Gastrocnemius medialis (tissue), 4 donors: Measurements from ENCODE around the gene KDM2B. TPM values are rescaled to one million over a fixed set of nuclear protein-coding genes. Genes with fewer than 3 reads are reported as not detected.

Experiments
- ATAC-seq, 2 donors: fragments of 150-250 bp; one replicate each; pipeline ENCODE4 v1.9.1; 2016
- DNase-seq, 2 donors: peaks; one replicate each; pipeline ENCODE4 v3.0.0-alpha.2; 2019
- H3K27ac ChIP-seq, 4 donors: fragments of 200-600 bp; sonication (generic); 1 replicate in 1 of 4; 2 replicates in 3 of 4; pipeline ENCODE4 v1.5.1; 2016 to 2018; ENCODE audit warnings: mild to moderate bottlenecking in 2 of 4, moderate library complexity in 1 of 4
- H3K27me3 ChIP-seq, 3 donors: fragments of 200-600 bp; sonication (generic) in 2 of 3; 1 replicate in 1 of 3; 2 replicates in 2 of 3; pipeline versions ENCODE4 v1.5.1 to v1.6.0; 2016 to 2019; ENCODE audit warnings: mild to moderate bottlenecking in 1 of 3, moderate library complexity in 1 of 3
- H3K36me3 ChIP-seq, 2 donors: fragments of 200-600 bp; sonication (generic) in 1 of 2; one replicate each; pipeline ENCODE4 v1.5.1; 2017 to 2018
- H3K4me1 ChIP-seq, 2 donors: fragments of 200-600 bp; sonication (generic) in 1 of 2; one replicate each; pipeline ENCODE4 v1.5.1; 2016 to 2017; ENCODE audit warnings: mild to moderate bottlenecking in 2 of 2
- H3K4me3 ChIP-seq, 4 donors: fragments of 200-600 bp; sonication (generic) in 3 of 4; 1 replicate in 1 of 4; 2 replicates in 3 of 4; pipeline ENCODE4 v1.5.1; 2016 to 2019; ENCODE audit warnings: mild to moderate bottlenecking in 2 of 4
- H3K9me3 ChIP-seq, 3 donors: fragments of 200-600 bp; sonication (generic) in 2 of 3; 1 replicate in 1 of 3; 2 replicates in 2 of 3; pipeline ENCODE4 v1.5.1; 2016 to 2019
- CTCF ChIP-seq, 5 experiments: fragments of 450-650 bp in 3 of 5; fragments of 200-600 bp in 2 of 5; sonication (generic) in 2 of 5; IDR thresholded peaks in 4 of 5; conservative IDR thresholded peaks in 1 of 5; 1 replicate in 4 of 5; 2 replicates in 1 of 5; pipeline ENCODE4 v1.5.1; 2016 to 2019; ENCODE audit warnings: antibody characterized with exemption in 5 of 5, mild to moderate bottlenecking in 3 of 5, moderate library complexity in 3 of 5
- POLR2A ChIP-seq, 2 donors: fragments of 450-650 bp; IDR thresholded peaks; one replicate each; pipeline ENCODE4 v1.6.1; 2017; ENCODE audit warnings: antibody characterized with exemption in 2 of 2, mild to moderate bottlenecking in 2 of 2, moderate library complexity in 2 of 2
- in situ Hi-C, 4 donors: fragments of 200-750 bp; cut with MboI; loops; one replicate each; pipeline versions ENCODE4 v1.15.0 to v1.8.0; 2017; ENCODE audit warnings: low sequenced_read_pairs in 4 of 4
- intact Hi-C: fragments of 100-400 bp; cut with DNase I; formaldehyde crosslinking; loops from one replicate; pipeline ENCODE4 v1.15.1; 2023; ENCODE audit warnings: low total_unique reads
- total RNA-seq, 4 donors: library from RNA; depleted of rRNA; stranded (reverse); fragments of >200 nt; gene quantifications; one replicate each; pipeline versions ENCODE4 v1.1.0 to v1.2.3, GENCODE V29; 2016

The KDM2B gene
- total RNA-seq, 4 donors from 2014 or later = 4.8 to 9.4 (median 8.3) TPM

- no peaks in the 10 kb centered on the region for H3K9me3 ChIP-seq
- ATAC-seq (peak; percentile 83 to 85), DNase-seq (peak; percentile 94 to 96)
- peak within 1 kb of the TSS; percentile 72 to 86 (median 80) for H3K4me3 ChIP-seq
- peaks cover 41 to 52% of the 10 kb centered on the region in 2 donors for H3K4me1 ChIP-seq
- intact Hi-C loops (loop anchor here (1.0 to 5.0 kb wide), 5 partner anchors 46 to 1334 kb away; partner anchors contain the start of genes RNU4-1 and RNU4-2), in situ Hi-C loops (loop anchor here in 2 of 4 donors (10.0 kb wide), 2 partner anchors 51 to 71 kb away; no protein-coding TSS in a partner anchor)
- TF ChIP-seq CTCF (IDR thresholded peaks at IDR 0.05 in 4 of 5, conservative IDR thresholded peaks at IDR 0.05 in 1 of 5) = peak in 4 of 5 experiments; percentile 34 to 49 (median 43)
- peak; percentile 97 for TF ChIP-seq POLR2A (IDR thresholded peaks at IDR 0.05)
- H3K27me3 ChIP-seq = no peaks in the 10 kb centered on the region
- H3K27ac ChIP-seq = peak within 1 kb of the TSS; percentile 93 to 96 (median 96)
- no peaks in the 10 kb centered on the region for H3K36me3 ChIP-seq
Observed at GRCh38 chr12:121626087-121626852, 45.4 kb upstream of the KDM2B start, which contains the start of gene ORAI1. Gene ORAI1, plus strand, starts transcription at chr12:121626530.

- intact Hi-C loops = no loop called here
- ATAC-seq = no peak
Observed at GRCh38 chr12:121620333-121620891, 39.6 kb upstream of the KDM2B start.

GRCh38 chr12:121618659-121619233, 37.9 kb upstream of the KDM2B start:
- H3K27ac ChIP-seq = no peak overlapping the region
- intact Hi-C loops (no loop called here), in situ Hi-C loops (no loop called here)

More at GRCh38 chr12:121620333-121620891, 39.6 kb upstream of the KDM2B start:
- H3K27me3 ChIP-seq = no peaks in the 10 kb centered on the region
- H3K36me3 ChIP-seq = no peaks in the 10 kb centered on the region
- no peaks in the 10 kb centered on the region for H3K9me3 ChIP-seq
- no peak overlapping the region for H3K4me3 ChIP-seq
- no peak overlapping the region for H3K27ac ChIP-seq
- in situ Hi-C loops = loop anchor here in 2 of 4 donors (5.0 to 10.0 kb wide), 3 partner anchors 46 to 66 kb away; no protein-coding TSS in a partner anchor
- no peak for DNase-seq
- peaks cover 3 to 6% of the 10 kb centered on the region in 2 donors for H3K4me1 ChIP-seq
- no peak for TF ChIP-seq POLR2A (IDR thresholded peaks at IDR 0.05)
- no peak for TF ChIP-seq CTCF (IDR thresholded peaks at IDR 0.05 in 4 of 5, conservative IDR thresholded peaks at IDR 0.05 in 1 of 5)

More at GRCh38 chr12:121618659-121619233, 37.9 kb upstream of the KDM2B start:
- no peak for DNase-seq
- TF ChIP-seq CTCF (IDR thresholded peaks at IDR 0.05 in 4 of 5, conservative IDR thresholded peaks at IDR 0.05 in 1 of 5) (no peak), POLR2A (IDR thresholded peaks at IDR 0.05) (no peak)
- Histone ChIP-seq H3K4me3 (no peak overlapping the region), H3K9me3 (no peaks in the 10 kb centered on the region), H3K4me1 (no peaks in the 10 kb centered on the region), H3K36me3 (no peaks in the 10 kb centered on the region), H3K27me3 (no peaks in the 10 kb centered on the region)
- ATAC-seq = no peak
